A549 (cell line): ENCODE measurements around the gene TCF7L1. TPM values are rescaled to one million over a fixed set of nuclear protein-coding genes. Genes with fewer than 3 reads are reported as not detected.
"Not testable (repeated sequence)": the region's sequence is repeated elsewhere in the genome, so short reads cannot be mapped to it uniquely, and the experiment has no call there.

Experiments used
- ATAC-seq, 2 experiments: fragments of 200-7000 bp in 1 of 2; fragments of >200 bp in 1 of 2; cut with Nextera tagmentation in 1 of 2; cut with Tn5 transposase in 1 of 2; 3 replicates each; pipeline versions ENCODE4 v1.8.0 to v1.9.1; 2018 to 2020; ENCODE audit warnings: mild to moderate bottlenecking in 1 of 2, moderate library complexity in 1 of 2
- CTCF ChIA-PET: fragments of 300-600 bp; sonication (Branson Sonifier 250); formaldehyde crosslinking; extraction: SDS; loops from one replicate; lab custom pipeline; 2021; ENCODE audit warnings: antibody characterized with exemption, inconsistent platforms; lab: Yijun Ruan, JAX
- POLR2A ChIA-PET: fragments of 350-600 bp; formaldehyde crosslinking; extraction: SDS; loops from one replicate; lab custom pipeline; 2021; ENCODE audit warnings: antibody characterized with exemption, inconsistent platforms; lab: Yijun Ruan, JAX
- DNase-seq, 2 experiments: peaks; one replicate each; pipeline versions ENCODE4 v3.0.0 to v3.0.0-alpha.2; 2011 to 2016; ENCODE audit warnings: low read depth in 1 of 2, low spot score in 1 of 2
- FAIRE-seq: peaks from 2 replicates; lab custom pipeline; 2011; peaks lifted over from hg19 to GRCh38; lab: Jason Lieb, UNC
- H3K27ac ChIP-seq, 2 experiments: fragments of >200 bp; sonication (Bioruptor Twin); formaldehyde crosslinking; 3 replicates each; pipeline ENCODE4 v1.5.1; 2016 to 2017
- H3K4me1 ChIP-seq: fragments of >200 bp; sonication (Bioruptor Twin); formaldehyde crosslinking; 3 replicates; pipeline ENCODE4 v1.6.1; 2016
- H3K4me2 ChIP-seq: fragments of >200 bp; sonication (Bioruptor Twin); formaldehyde crosslinking; 3 replicates; pipeline ENCODE4 v1.6.1; 2016
- H3K4me3 ChIP-seq: fragments of >200 bp; sonication (Bioruptor Twin); formaldehyde crosslinking; 3 replicates; pipeline ENCODE4 v1.5.1; 2016
- H3K9me3 ChIP-seq: fragments of >200 bp; sonication (Bioruptor Twin); formaldehyde crosslinking; 3 replicates; pipeline ENCODE4 v1.6.1; 2016
- BHLHE40 ChIP-seq: IDR thresholded peaks from 2 replicates; pipeline ENCODE4 v1.6.1; 2012; ENCODE audit warnings: low read depth, low read length, inconsistent platforms
- CBX2 ChIP-seq: fragments of 200-600 bp; sonication (generic); IDR thresholded peaks from 2 replicates; pipeline ENCODE4 v1.6.1; 2016; ENCODE audit warnings: low read depth, mild to moderate bottlenecking, borderline replicate concordance
- ESRRA ChIP-seq: fragments of 150-350 bp; IDR thresholded peaks from 2 replicates; pipeline ENCODE4 v1.6.1; 2014; ENCODE audit warnings: mild to moderate bottlenecking, low read length, borderline replicate concordance
- FOXS1 ChIP-seq: fragments of 250-450 bp; sonication (Bioruptor Pico); IDR thresholded peaks from 2 replicates; pipeline ENCODE4 v1.5.0; 2020; ENCODE audit warnings: mild to moderate bottlenecking, moderate library complexity
- HDAC2 ChIP-seq: fragments of 200-600 bp; sonication (generic); IDR thresholded peaks from 2 replicates; pipeline ENCODE4 v1.6.1; 2016
- HES2 ChIP-seq: fragments of >200 bp; sonication (Bioruptor Twin); formaldehyde crosslinking; IDR thresholded peaks from 2 replicates; pipeline ENCODE4 v1.6.1; 2016
- HOXB13 ChIP-seq: fragments of 250-450 bp; sonication (Bioruptor Pico); IDR thresholded peaks from 2 replicates; pipeline ENCODE4 v1.5.0; 2020; ENCODE audit warnings: low read depth, mild to moderate bottlenecking, moderate library complexity
- HOXB5 ChIP-seq: fragments of 250-450 bp; sonication (Bioruptor Pico); IDR thresholded peaks from 2 replicates; pipeline ENCODE4 v1.5.0; 2020; ENCODE audit warnings: mild to moderate bottlenecking, moderate library complexity
- JUNB ChIP-seq: fragments of >200 bp; sonication (Bioruptor Twin); formaldehyde crosslinking; IDR thresholded peaks from 2 replicates; pipeline ENCODE4 v1.6.1; 2016
- KDM5A ChIP-seq: fragments of 200-600 bp; sonication (generic); IDR thresholded peaks from 2 replicates; pipeline ENCODE4 v1.6.1; 2016; ENCODE audit warnings: antibody characterized with exemption, mild to moderate bottlenecking
- NFE2L2 ChIP-seq: fragments of 150-350 bp; conservative IDR thresholded peaks from 2 replicates; pipeline ENCODE4 v1.6.1; 2014; ENCODE audit warnings: low read length
- POLR2AphosphoS2 ChIP-seq: conservative IDR thresholded peaks from 2 replicates; pipeline ENCODE4 v1.6.1; 2012; ENCODE audit warnings: low read length, improper control_type of control experiment, inconsistent platforms
- RAD21 ChIP-seq, 2 experiments: fragments of >200 bp in 1 of 2; sonication (Bioruptor Twin) in 1 of 2; formaldehyde crosslinking in 1 of 2; IDR thresholded peaks in 1 of 2; conservative IDR thresholded peaks in 1 of 2; 2 replicates in 1 of 2; 3 replicates in 1 of 2; pipeline ENCODE4 v1.6.1; 2012 to 2018; ENCODE audit warnings: inconsistent platforms in 1 of 2
- RCOR1 ChIP-seq: fragments of 150-350 bp; IDR thresholded peaks from 2 replicates; pipeline ENCODE4 v1.6.1; 2014; ENCODE audit warnings: antibody characterized with exemption, low read length, low read depth
- SREBF2 ChIP-seq: fragments of 450-650 bp; IDR thresholded peaks from 2 replicates; pipeline ENCODE4 v1.6.1; 2014; ENCODE audit warnings: mild to moderate bottlenecking, moderate library complexity
- TP53 ChIP-seq: fragments of 250-450 bp; sonication (Bioruptor Pico); IDR thresholded peaks from 2 replicates; pipeline ENCODE4 v1.5.0; 2021; ENCODE audit warnings: mild to moderate bottlenecking, moderate library complexity
- ZC3H11A ChIP-seq: fragments of 450-650 bp; IDR thresholded peaks from 2 replicates; pipeline ENCODE4 v1.6.1; 2014; ENCODE audit warnings: antibody characterized with exemption, mild to moderate bottlenecking
- ZFP36 ChIP-seq: fragments of 450-650 bp; IDR thresholded peaks from 2 replicates; pipeline ENCODE4 v1.6.1; 2014; ENCODE audit warnings: borderline replicate concordance; ENCODE audit not compliant: partially characterized antibody
- ZSCAN20 ChIP-seq: fragments of 250-450 bp; sonication (Bioruptor Pico); IDR thresholded peaks from 2 replicates; pipeline ENCODE4 v1.8.0; 2022; ENCODE audit warnings: mild to moderate bottlenecking, moderate library complexity
- WGBS: methylation state at CpG from one replicate; pipeline ENCODE4 v1.1.6; 2017; ENCODE audit errors: missing lambda C conversion rate; 5-methylcytosine and 5-hydroxymethylcytosine counted together
- polyA plus RNA-seq, 4 experiments: library from polyadenylated mRNA; depleted of rRNA in 3 of 4; stranded (reverse); fragments of >200 nt; fragmentation: RNase III in 1 of 4; extraction: RNeasy Plus Mini Kit Qiagen cat#74134 plus additional on column Dnase treatment in 1 of 4; gene quantifications; 2 replicates in 3 of 4; 3 replicates in 1 of 4; pipeline ENCODE4 v1.2.3, GENCODE V29; 2011 to 2017
- TF ChIP-seq, protein P1 (sequence below): IDR thresholded peaks from 2 replicates; pipeline ENCODE4 v1.6.1; 2012; ENCODE audit warnings: low read depth, borderline replicate concordance

The TCF7L1 gene
- polyA plus RNA-seq, 2 of the 4 experiments (the other 2 are of a cell fraction): 0.68 to 4.4 TPM

DNA sequence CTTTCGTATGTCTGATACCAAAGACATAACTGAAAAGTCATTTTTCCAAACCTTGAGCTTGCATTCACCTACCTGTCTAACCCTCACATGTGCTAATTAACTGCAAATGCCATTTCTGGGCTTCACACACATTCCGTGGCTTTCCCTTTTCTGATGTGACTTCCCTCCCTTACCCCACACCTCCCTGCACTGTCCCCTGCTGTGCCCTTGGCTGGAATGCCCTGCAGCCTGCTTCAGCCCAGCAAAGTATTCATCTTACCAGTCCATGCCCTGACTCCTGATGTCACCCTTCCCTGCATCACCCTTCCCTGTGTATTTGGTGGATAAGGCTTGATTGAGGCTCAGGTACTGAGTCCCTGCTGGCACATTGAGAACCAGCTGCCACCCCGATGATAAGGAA, 209.0 kb downstream of the TCF7L1 start:
- FAIRE-seq (no peak), DNase-seq (no peak), ATAC-seq (no peak)
- Histone ChIP-seq H3K9me3 (no peaks in the 10 kb centered on the region), H3K4me3 (no peak overlapping the region), H3K4me1 (no peaks in the 10 kb centered on the region), H3K27ac (no peak overlapping the region), H3K4me2 (no peak overlapping the region)
- CTCF ChIA-PET: interaction anchor here (0.6 to 1.5 kb wide), 7 partner anchors 10 to 283 kb away, joined by 3 to 6 read pairs (median 4); partner anchors contain the start of genes ELMOD3 and RETSAT
- POLR2A ChIA-PET: interaction anchor here (0.7 kb wide), 1 partner anchor 11 kb away, joined by 3 read pairs; no protein-coding TSS in a partner anchor
- WGBS: 84% methylated on average over 3 of the region's 3 CpGs
- no peak for TF ChIP-seq TP53 (CRISPR knock-in tag)

GRCh38 chr2:85343207-85343895, 210.2 kb downstream of the TCF7L1 start:
- FAIRE-seq, H3K9me3 ChIP-seq, DNase-seq, POLR2A ChIA-PET, H3K4me3 ChIP-seq, H3K27ac ChIP-seq, H3K4me1 ChIP-seq, H3K4me2 ChIP-seq: not testable (repeated sequence)
- 94% methylated on average over 9 of the region's 10 CpGs for WGBS
- peak; percentile 31 to 37; a peak in 3 of 6 replicates for ATAC-seq
- CTCF ChIA-PET: interaction anchor here (1.1 kb wide), 1 partner anchor 57 kb away, joined by 5 read pairs; no protein-coding TSS in a partner anchor

GRCh38 chr2:85344356-85344954, 211.3 kb downstream of the TCF7L1 start:
- H3K4me2 ChIP-seq: no peak overlapping the region
- FAIRE-seq (no peak), DNase-seq (no peak), ATAC-seq (0 out of 6 replicates have a peak, but pooled peaks of 1 of the 2 experiments have one; percentile 3)
- ChIA-PET CTCF (interaction anchor here (1.3 kb wide), 1 partner anchor 60 kb away, joined by 4 read pairs; no protein-coding TSS in a partner anchor), POLR2A (interaction anchor here (1.4 kb wide), 1 partner anchor 10 kb away, joined by 6 read pairs; the partner anchor contains the start of genes ELMOD3 and RETSAT)
- no peaks in the 10 kb centered on the region for H3K9me3 ChIP-seq
- TF ChIP-seq CBX2 (no peak), POLR2AphosphoS2 (no peak), HES2 (no peak), JUNB (no peak), TP53 (CRISPR knock-in tag) (no peak), RAD21 (conservative IDR thresholded peaks at IDR 0.05 in 1 of 2, IDR thresholded peaks at IDR 0.05 in 1 of 2) (no peak), HOXB5 (CRISPR knock-in tag) (no peak), SREBF2 (no peak), ZFP36 (no peak), ESRRA (no peak), HDAC2 (no peak), FOXS1 (CRISPR knock-in tag) (no peak), BHLHE40 (no peak), ZC3H11A (no peak), NFE2L2 (no peak), RCOR1 (no peak), ZSCAN20 (CRISPR knock-in tag) (no peak), KDM5A (no peak), HOXB13 (CRISPR knock-in tag) (no peak)
- TF ChIP-seq, protein P1, sequence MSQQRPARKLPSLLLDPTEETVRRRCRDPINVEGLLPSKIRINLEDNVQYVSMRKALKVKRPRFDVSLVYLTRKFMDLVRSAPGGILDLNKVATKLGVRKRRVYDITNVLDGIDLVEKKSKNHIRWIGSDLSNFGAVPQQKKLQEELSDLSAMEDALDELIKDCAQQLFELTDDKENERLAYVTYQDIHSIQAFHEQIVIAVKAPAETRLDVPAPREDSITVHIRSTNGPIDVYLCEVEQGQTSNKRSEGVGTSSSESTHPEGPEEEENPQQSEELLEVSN: no peak
- H3K4me1 ChIP-seq: no peaks in the 10 kb centered on the region
- 89% methylated on average over 12 of the region's 14 CpGs for WGBS
- H3K27ac ChIP-seq: no peak overlapping the region
- H3K4me3 ChIP-seq: no peak overlapping the region
